ENCODE data around the gene RDH16.
A peak's percentile ranks its signal among the peaks of the same experiment; 100 is the strongest.
"Not testable (repeated sequence)": the region's sequence is repeated elsewhere in the genome, so short reads cannot be mapped to it uniquely, and the experiment has no call there.

RDH16 gene

GRCh38 chr12:56989861-56990610 lies 32.6 kb upstream of the RDH16 start:
- no peak for DNase-seq (ENCODE audit: low read depth, low spot score)

- DNase-seq (ENCODE audit: low read depth, low spot score): peak; percentile 54
Observed at GRCh38 chr12:56988207-56988739, 30.9 kb upstream of the RDH16 start.

- peak; percentile 93 for DNase-seq (ENCODE audit: low read depth, low spot score)
Observed at GRCh38 chr12:56987551-56988053, 30.2 kb upstream of the RDH16 start.

- no peak for DNase-seq (ENCODE audit: low read depth, low spot score)
Observed at GRCh38 chr12:56987011-56987410, 29.6 kb upstream of the RDH16 start.

DNA sequence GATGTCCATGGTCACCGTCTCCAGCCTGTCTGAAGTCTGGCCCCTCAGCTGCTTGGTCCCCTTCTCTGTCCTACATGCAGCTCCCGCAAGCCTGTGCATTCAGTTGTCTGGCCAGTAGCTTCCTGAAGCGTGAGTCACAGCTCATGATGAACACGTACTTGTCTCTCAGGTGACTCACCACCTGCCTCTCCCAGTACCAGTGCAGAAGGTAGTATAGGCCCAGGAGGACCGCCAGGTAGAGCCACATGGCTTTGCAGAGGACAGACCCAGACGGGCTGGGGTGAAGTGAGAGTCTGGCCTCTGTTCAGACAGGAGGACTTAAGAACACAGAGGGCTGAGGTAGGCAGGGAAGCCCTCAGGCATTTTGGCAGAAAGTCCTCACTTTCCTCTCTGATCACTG lies 28.3 kb upstream of the RDH16 start:
- peak; percentile 60 for DNase-seq (ENCODE audit: low read depth, low spot score)

GRCh38 chr12:56983386-56983785 lies 26.0 kb upstream of the RDH16 start:
- no peak for DNase-seq (ENCODE audit: low read depth, low spot score)

GRCh38 chr12:56982578-56983236 lies 25.3 kb upstream of the RDH16 start:
- not testable (repeated sequence) for DNase-seq (ENCODE audit: low read depth, low spot score)

- no peak for DNase-seq (ENCODE audit: low read depth, low spot score)
Observed at GRCh38 chr12:56980941-56981530, 23.6 kb upstream of the RDH16 start.

- DNase-seq (ENCODE audit: low read depth, low spot score): no peak
Observed at GRCh38 chr12:56980268-56980667, 22.9 kb upstream of the RDH16 start.

DNA sequence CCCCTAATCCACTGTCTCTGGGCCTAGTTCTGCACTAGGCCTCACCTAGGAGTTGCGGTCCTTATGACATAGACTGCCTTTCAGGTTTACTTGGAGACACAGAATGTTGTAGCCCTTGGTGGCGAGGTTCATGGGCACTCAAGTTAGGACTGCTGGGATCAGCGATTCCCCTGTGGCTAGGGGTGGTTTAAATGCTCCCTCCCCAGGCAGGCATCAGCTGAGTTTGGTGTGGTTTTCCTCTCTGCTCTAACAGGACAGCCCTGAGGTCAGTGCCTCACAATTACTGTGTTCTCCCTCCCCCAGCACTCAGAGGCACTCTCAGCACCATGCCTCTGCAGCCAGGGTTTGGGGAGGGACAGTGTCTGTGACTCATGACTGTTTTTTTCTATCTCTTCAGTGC lies 22.2 kb upstream of the RDH16 start:
- DNase-seq (ENCODE audit: low read depth, low spot score): no peak

GRCh38 chr12:56978397-56979138 lies 21.2 kb upstream of the RDH16 start:
- no peak for DNase-seq (ENCODE audit: low read depth, low spot score)

- DNase-seq (ENCODE audit: low read depth, low spot score): not testable (repeated sequence)
Observed at GRCh38 chr12:56977361-56977760, 20.0 kb upstream of the RDH16 start.

DNA sequence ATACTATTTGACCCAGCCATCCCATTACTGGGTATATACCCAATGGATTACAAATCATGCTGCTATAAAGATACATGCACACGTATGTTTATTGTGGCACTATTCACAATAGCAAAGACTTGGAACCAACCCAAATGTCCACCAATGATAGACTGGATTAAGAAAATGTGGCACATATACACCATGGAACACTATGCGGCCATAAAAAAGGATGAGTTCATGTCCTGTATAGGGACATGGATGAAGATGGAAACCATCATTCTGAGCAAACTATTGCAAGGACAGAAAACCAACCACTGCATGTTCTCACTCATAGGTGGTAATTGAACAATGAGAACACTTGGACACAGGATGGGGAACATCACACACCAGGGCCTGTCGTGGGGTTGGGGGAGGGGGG lies 16.8 kb upstream of the RDH16 start:
- DNase-seq (ENCODE audit: low read depth, low spot score): not testable (repeated sequence)

GRCh38 chr12:56968910-56969309 lies 11.5 kb upstream of the RDH16 start:
- not testable (repeated sequence) for DNase-seq (ENCODE audit: low read depth, low spot score)

DNA sequence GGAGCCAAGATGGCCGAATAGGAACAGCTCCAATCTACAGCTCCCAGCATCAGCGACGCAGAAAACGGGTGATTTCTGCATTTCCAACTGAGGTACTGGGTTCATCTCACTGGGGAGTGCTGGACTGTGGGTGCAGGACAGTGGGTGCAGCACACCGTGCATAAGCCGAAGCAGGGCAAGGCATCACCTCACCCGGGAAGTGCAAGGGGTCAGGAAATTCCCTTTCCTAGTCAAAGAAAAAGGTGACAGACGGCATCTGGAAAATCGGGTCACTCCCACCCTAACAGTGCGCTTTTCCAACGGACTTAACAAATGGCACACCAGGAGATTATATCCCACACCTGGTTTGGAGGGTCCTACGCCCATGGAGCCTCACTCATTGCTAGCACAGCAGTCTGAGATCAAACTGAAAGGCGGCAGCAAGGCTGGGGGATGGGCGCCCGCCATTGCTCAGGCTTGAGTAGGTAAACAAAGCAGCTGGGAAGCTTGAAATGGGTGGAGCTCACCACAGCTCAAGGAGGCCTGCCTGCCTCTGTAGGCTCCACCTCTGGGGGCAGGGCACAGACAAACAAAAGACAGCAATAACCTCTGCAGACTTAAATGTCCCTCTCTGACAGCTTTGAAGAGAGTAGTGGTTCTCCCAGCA lies 8.7 kb upstream of the RDH16 start:
- peak; percentile 17 for DNase-seq (ENCODE audit: low read depth, low spot score)

- DNase-seq (ENCODE audit: low read depth, low spot score): not testable (repeated sequence)
Observed at GRCh38 chr12:56965124-56965523, 7.7 kb upstream of the RDH16 start.

DNA sequence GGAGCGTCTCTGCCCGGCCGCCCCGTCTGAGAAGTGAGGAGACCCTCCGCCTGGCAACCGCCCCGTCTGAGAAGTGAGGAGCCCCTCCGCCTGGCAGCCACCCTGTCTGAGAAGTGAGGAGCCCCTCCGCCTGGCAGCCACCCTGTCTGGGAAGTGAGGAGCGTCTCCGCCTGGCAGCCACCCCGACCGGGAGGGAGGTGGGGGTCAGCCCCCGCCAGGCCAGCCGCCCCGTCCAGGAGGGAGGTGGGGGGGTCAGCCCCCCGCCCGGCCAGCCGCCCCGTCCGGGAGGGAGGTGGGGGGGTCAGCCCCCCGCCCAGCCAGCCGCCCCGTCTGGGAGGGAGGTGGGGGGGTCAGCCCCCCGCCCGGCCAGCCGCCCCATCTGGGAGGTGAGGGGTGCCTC lies 6.1 kb upstream of the RDH16 start:
- not testable (repeated sequence) for DNase-seq (ENCODE audit: low read depth, low spot score)

DNA sequence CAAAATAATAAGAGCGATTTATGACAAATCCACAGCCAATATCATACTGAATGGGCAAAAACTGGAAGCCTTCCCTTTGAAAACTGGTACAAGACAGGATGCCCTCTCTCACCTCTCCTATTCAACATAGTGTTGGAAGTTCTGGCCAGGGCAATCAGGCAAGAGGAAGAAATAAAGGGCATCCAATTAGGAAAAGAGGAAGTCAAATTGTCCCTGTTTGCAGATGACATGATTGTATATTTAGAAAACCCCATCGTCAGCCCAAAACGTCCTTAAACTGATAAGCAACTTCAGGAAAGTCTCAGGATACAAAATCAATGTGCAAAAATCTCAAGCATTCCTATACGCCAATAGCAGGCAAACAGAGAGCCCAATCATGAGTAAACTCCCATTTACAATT lies 4.8 kb upstream of the RDH16 start:
- DNase-seq (ENCODE audit: low read depth, low spot score): not testable (repeated sequence)

DNA sequence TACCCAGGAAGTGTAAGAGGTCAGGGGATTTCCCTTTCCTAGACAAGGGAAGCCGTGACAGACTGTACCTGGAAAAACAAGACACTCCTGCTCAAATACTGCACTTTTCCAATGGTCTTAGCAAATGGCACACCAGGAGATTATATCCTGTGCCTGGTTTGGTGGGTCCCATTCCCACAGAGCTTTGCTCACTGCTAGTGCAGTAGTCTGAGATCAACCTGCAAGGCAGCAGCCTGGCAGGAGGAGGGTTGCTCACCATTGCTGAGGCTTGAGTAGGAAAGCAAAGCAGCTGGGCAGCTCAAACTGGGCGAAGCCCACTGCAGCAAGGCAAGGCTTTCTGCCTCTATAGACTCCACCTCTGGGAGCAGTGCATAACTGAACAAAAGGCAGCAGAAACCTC lies 1.0 kb upstream of the RDH16 start:
- no peak for DNase-seq (ENCODE audit: low read depth, low spot score)

DNA sequence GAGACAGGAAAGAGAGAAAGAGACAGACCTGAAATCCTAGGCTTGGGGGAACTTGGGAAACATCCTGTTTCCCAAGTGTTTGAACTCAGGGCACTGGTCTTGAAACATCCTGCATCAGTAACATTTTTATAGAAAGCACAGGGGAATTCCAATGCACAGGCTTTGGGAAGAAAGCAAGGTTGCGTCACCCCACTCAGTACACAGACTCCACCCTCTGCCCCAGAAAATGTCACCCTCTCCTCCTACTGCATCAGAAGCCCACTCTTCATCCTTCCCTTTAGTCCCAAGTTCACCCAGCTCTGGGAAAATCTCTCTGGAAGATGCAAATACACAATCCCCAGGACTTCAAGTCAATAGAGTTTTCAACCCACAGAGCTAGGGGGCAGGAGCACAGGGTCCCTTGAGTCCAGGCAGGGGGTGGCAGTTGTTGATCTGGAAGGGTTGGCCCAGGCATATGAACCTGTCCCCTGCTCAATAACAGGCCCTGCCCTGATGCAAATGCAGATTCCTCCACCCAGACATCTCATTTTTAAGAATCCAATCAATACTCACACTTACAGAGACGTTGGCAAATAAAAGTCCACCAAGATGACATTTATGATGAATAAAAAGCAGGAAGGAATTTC lies 1.7 kb downstream of the RDH16 start:
- DNase-seq (ENCODE audit: low read depth, low spot score): no peak

DNA sequence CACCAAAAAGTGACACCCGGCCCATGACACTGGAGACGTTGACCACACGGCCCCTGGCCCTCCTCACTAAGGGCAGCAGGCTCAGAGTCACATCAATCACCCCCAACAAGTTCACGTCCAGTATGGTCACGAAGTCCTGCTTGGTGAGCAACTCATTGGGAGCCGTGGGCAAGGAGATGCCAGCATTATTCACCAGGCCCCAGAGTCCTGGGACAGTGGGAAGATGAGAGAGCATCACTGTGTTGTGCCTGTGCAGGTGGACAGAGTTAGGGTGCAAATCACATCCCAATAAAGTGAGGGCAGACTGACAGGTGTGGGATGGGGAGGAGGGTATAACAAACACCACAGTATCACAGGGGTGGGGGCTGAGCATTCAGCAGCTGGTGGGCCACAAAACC lies 2.5 kb downstream of the RDH16 start:
- no peak for DNase-seq (ENCODE audit: low read depth, low spot score)
